Testis (tissue), 2 donors: Measurements from ENCODE around the gene NYAP2.

Experiments
- CTCF ChIP-seq, 3 experiments: fragments of 450-650 bp in 2 of 3; fragments of 200-600 bp in 1 of 3; sonication (generic) in 1 of 3; IDR thresholded peaks; one replicate each; pipeline ENCODE4 v1.5.1; 2016 to 2019; ENCODE audit warnings: antibody characterized with exemption in 3 of 3, mild to moderate bottlenecking in 2 of 3, moderate library complexity in 1 of 3
- POLR2A ChIP-seq: fragments of 450-650 bp; IDR thresholded peaks from one replicate; pipeline ENCODE4 v1.6.1; 2017; ENCODE audit warnings: antibody characterized with exemption, mild to moderate bottlenecking, moderate library complexity

- TF ChIP-seq CTCF (IDR thresholded peaks at IDR 0.05), result no peak
- no peak for TF ChIP-seq POLR2A
Observed at GRCh38 chr2:225422145-225422544, 22.6 kb downstream of the NYAP2 start.
